Embryonic facial prominence (tissue), 1 donor: ENCODE data around the gene UBE2E1.
"Not testable (repeated sequence)": the region's sequence is repeated elsewhere in the genome, so short reads cannot be mapped to it uniquely, and the experiment has no call there.

Experiments used
- DNase-seq: peaks from one replicate; pipeline ENCODE4 v3.0.0-alpha.2; 2016; ENCODE audit errors: extremely low spot score

UBE2E1 gene

DNA sequence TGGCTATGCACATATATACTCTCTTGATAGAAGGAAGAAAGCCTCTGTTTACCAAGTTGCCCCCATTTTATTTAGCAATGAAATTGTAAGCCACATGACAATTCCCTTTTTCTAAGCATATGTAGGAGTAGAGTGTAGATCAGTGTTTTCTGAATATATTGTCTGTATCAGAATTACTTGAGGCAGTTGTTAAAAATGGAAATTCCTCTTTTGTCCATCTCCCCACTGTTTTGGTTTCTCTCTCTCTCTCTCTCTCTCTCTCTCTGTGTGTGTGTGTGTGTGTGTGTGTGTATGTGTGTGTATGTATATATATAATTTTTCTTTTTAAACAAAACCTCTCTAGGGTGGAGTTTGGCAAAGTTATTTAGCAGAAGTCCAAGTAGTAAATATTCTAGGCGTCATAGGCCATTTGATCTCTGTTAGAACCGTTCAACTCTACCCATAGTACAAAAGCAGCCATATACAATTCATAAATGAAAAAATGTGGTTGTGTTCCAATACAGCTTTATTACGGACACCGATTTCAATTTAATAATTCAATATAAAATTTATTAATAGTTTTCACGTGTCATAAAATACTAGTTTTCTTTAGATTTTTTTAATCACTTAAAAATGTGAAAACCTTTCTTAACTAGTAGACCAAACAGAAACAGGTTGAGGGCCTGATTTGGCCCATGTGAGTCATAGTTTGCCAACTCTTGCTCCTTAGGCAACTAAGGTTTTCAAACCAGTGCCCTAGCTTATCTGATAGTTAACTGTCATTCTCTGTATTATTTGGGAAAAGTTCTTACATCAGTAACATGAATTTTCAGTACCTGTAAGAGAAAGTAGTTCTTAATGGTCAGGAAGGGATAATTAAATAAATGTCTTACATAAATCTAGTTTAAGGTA is 39.8 kb downstream of the UBE2E1 start:
- no peak for DNase-seq

GRCh38 chr3:23849462-23849861 is 43.7 kb downstream of the UBE2E1 start:
- not testable (repeated sequence) for DNase-seq

GRCh38 chr3:23856286-23856685 is 50.5 kb downstream of the UBE2E1 start:
- DNase-seq, result no peak

GRCh38 chr3:23859012-23859743 is 53.4 kb downstream of the UBE2E1 start:
- DNase-seq, result no peak

- DNase-seq, result no peak
Observed at GRCh38 chr3:23859839-23860382, 54.2 kb downstream of the UBE2E1 start.

GRCh38 chr3:23861689-23862088 is 55.9 kb downstream of the UBE2E1 start:
- no peak for DNase-seq

GRCh38 chr3:23863060-23863459 is 57.3 kb downstream of the UBE2E1 start:
- no peak for DNase-seq

DNA sequence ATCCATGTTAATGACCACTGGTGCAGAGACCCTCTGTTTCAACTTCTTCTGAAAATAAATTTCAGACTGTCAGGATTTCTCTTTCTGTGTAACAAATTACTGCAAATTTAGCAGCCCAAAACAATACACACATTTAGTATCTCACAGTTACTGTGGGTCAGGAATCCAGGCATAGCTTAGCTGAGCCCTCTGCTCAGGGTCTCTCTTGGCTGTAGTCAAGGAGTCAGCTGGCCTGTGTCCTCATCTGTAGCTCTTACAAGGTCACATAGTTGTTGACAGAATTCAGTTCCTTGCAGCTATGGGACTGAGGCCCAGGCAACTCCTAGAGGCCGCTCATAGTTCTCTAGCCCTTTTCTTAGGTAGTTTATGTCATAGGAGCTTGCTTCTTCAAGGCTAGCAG is 59.2 kb downstream of the UBE2E1 start:
- DNase-seq, result no peak

DNA sequence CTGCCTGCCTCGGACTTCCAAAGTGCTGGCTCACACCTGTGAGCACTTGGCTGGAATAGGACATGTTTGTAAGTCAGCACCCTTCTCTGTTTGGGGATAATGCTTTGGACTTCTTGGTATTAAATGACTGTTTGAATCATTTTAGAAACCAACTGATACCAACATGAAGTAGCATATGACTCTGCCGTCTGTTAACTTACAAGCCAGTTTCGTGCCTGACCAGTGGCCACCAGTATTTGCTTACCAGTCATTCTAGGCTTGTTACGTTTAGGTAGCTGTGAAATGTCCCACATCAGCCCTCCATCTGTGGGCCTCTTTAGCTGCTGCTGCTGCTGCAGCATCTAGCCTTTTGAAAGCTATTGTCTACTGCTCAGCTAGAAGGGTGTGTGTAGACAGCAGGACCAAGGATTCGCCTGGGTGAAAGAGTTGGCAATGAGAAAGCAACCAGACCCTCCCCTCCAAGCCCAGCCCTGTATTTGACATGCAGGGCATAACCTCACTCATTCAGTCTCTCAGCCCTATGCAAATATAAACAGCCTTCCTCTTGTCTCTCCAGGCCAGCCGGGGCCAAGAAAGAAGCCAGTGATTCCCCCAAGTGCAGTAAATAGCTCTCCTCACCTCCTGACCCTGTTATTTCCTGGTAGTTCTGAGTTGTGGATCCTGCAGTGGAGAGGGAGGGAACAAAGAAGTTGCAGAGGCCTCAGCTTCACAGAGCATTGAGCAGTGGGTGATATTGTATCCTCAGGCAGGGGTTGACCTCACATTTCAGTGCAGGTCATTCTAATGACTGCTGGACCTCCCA is 60.0 kb downstream of the UBE2E1 start:
- no peak for DNase-seq

DNA sequence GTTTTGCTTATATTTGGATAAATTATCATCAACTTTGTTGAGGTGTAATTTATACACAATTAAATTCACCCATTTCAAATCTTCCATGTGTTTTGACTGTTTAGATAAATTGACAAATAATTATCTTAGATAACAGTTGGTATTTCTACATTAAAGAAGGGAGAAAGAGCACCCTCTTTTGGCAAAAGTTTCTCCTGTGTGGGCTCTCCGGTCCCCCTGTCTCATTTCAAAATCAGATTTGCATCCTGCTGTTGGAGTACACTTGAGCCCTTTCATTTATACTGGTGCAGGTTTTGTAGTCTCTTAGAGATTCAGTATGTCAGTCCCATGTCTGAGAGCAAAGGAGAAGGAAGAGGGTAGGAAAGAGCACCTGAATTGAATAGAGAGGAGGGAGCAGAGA is 61.6 kb downstream of the UBE2E1 start:
- no peak for DNase-seq

GRCh38 chr3:23867838-23868237 is 62.1 kb downstream of the UBE2E1 start:
- DNase-seq, result no peak

- no peak for DNase-seq
Observed at GRCh38 chr3:23869977-23870662, 64.4 kb downstream of the UBE2E1 start.

DNA sequence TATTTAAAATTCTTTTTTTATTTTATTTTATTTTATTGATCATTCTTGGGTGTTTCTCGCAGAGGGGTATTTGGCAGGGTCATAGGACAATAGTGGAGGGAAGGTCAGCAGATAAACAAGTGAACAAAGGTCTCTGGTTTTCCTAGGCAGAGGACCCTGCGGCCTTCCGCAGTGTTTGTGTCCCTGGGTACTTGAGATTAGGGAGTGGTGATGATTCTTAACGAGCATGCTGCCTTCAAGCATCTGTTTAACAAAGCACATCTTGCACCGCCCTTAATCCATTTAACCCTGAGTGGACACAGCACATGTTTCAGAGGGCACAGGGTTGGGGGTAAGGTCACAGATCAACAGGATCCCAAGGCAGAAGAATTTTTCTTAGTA is 64.9 kb downstream of the UBE2E1 start:
- not testable (repeated sequence) for DNase-seq

DNA sequence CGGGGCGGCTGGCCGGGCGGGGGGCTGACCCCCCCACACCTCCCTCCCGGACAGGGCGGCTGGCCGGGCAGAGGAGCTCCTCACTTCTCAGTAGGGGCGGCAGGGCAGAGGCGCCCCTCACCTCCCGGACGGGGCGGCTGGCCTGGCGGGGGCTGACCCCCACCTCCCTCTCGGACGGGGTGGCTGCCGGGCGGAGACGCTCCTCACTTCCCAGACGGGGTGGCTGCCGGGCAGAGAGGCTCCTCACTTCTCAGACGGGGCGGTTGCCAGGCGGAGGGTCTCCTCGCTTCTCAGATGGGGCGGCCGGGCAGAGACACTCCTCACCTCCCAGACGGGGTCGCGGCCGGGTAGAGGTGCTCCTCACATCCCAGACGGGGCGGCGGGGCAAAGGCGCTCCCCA is 65.6 kb downstream of the UBE2E1 start:
- not testable (repeated sequence) for DNase-seq

GRCh38 chr3:23872330-23872729 is 66.6 kb downstream of the UBE2E1 start:
- DNase-seq, result no peak

DNA sequence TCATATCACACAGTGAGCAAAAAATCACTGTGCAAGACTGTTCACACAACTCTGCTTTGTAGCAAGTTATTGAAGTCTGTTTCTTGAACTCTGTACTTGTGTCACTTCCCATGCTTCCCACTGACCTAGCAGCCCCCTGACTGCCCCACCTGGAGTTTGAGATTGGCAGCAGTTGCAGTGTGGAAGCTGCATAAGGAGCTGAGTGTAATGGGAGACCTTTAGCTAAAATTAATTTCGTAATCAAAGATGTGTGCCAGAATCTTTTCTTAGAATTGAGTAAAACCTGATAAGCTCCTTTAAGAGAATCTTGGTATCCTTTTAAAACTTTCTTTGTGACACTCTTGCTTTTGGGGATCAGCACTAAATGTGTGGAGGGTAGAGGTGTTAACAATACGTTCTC is 68.2 kb downstream of the UBE2E1 start:
- DNase-seq, result no peak

GRCh38 chr3:23874359-23875112 is 68.8 kb downstream of the UBE2E1 start:
- no peak for DNase-seq

- DNase-seq, result no peak
Observed at GRCh38 chr3:23875113-23875725, 69.5 kb downstream of the UBE2E1 start.

DNA sequence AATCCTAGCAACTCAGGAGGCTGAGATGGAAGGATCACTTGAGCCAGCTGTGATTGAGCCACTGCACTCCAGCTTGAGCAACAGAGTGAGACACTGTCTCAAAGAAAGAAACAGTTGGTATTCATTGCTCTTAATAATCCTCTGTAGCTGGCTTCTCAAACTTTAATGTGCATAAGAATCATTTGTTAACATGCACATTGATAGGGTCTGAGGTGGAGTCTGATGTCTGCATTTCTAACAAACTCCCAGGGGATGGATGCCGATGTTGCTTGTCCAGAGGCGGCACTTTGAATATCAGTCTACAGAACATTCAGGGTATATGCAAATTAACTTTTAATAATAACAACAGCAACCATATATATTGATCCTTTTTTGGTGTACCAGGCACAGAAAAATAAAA is 71.2 kb downstream of the UBE2E1 start:
- DNase-seq, result no peak

GRCh38 chr3:23877329-23877980 is 71.7 kb downstream of the UBE2E1 start:
- DNase-seq, result no peak
